HG02981 (cell line): Measurements from ENCODE around the gene ITPRIPL2.

ENCODE experiments used
- ATAC-seq: cut with Tn5 transposase; IDR thresholded peaks from one replicate; pipeline ENCODE4 v1.9.1; 2021; ENCODE audit warnings: mild to moderate bottlenecking, moderate library complexity; ENCODE audit not compliant: unreplicated experiment

ITPRIPL2 gene

GRCh38 chr16:19139436-19140091 lies 25.8 kb downstream of the ITPRIPL2 start:
- no peak for ATAC-seq

GRCh38 chr16:19140396-19140795 lies 26.6 kb downstream of the ITPRIPL2 start:
- no peak for ATAC-seq

- no peak for ATAC-seq
Observed at GRCh38 chr16:19142939-19143598, 29.3 kb downstream of the ITPRIPL2 start.

DNA sequence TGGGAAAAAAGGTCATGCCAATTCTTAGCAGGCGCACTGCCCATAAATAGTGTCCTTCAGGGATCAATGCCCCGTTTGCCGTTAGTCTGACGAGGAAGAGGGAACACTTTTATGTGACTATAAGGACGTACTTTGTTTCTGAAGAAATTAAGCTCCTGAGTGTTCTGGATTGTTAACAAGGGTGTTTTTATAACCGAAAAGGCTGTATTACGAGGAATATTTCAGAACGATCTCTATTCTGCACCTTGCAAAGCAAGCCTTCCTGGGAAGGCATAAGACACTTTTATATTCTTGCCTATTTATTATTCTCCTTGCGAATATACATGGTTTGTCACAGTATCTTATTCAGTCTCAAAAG lies 29.8 kb downstream of the ITPRIPL2 start:
- ATAC-seq: no peak

DNA sequence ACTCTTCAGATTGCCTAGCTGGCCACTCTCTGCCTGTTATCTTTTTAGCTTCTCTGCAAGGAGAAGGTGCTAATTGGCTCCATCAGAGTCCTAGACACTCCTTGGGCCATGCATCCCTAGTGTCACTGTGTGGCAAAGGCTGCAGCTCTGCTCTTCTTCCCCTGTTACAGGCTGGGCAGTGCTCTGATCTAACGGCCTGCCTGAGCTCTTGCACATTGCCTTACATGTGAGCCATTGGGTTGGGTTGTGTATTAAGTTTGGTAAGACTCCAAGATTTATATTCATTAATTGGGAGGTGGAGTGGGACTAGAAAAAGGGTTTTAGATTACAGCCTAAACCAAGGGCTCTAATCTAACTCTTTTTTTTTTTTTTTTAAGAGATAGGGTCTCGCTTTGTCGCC lies 31.2 kb downstream of the ITPRIPL2 start:
- no peak for ATAC-seq

DNA sequence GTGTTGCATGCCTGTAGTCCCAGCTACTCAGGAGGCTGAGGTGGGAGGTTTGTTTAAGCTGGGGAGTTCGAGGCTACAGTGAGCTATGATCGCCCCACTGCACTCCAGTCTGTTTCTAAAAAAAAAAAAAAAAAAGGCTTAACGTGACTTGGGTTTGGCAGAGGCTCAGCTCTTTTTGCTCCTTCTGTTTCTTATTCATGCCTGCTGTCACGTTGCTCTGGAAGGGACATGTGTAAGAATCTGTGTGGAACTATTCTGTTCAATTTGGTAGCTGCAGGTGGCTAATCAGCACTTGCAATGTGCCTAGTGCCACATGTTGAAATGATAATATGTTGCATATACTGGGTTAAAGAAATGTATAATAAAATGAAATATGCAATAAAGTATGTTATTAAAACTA lies 33.4 kb downstream of the ITPRIPL2 start:
- ATAC-seq: no peak

GRCh38 chr16:19147627-19148026 lies 33.9 kb downstream of the ITPRIPL2 start:
- ATAC-seq: no peak

DNA sequence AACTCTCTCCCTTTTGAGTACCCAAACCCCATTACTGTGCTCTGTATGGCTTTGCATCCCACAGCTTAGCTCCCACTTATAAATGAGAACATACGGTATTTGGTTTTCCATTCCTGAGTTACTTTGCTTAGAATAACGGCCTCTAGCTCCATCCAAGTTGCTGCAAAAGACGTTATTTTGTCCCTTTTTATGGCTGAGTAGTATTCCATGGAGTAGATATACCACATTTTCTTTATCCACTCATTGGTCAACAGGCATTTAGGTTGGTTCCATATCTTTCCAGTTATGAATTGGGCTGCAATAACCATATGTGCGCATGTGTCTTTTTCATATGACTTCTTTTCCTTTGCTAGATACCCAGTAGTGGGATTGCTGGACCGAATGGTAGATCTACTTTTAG lies 34.4 kb downstream of the ITPRIPL2 start:
- ATAC-seq: no peak

DNA sequence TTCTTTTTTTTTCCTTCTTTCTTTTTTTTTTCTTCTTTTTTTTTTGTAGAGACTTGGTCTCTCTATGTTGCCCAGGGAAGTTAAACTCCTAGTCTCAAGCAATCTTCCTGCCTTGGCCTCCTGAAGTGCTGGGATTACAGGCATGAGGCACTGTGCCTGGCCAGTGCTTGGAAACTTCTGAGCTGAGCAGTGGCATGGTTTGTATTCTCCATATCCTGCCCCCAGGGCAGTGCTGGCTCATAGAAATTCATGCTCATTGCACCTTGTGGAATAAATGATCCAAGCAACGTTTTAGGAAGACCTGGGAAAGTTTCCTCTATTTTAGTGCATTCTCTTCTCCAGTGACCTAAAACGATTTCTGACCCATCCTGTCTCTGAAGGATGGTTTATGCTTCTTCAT lies 37.5 kb downstream of the ITPRIPL2 start:
- ATAC-seq: no peak

DNA sequence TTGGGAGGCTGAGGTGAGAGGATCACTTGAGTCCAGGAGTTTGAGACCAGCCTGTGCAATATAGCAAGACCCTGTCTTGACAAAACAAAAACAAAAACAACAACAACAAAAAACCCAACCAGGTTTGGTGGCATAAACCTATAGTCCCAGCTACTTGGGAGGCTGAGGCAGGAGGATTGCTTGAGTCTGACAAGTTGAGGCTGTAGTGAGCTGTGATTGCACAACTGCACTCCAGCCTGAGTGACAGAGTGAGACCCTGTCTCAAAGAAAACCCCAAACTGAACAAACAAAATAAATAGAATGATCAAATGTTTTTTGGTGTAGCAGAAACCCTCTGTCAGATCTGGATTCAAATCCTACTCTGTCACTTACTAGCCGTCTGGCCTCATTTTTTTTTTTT lies 38.3 kb downstream of the ITPRIPL2 start:
- no peak for ATAC-seq

DNA sequence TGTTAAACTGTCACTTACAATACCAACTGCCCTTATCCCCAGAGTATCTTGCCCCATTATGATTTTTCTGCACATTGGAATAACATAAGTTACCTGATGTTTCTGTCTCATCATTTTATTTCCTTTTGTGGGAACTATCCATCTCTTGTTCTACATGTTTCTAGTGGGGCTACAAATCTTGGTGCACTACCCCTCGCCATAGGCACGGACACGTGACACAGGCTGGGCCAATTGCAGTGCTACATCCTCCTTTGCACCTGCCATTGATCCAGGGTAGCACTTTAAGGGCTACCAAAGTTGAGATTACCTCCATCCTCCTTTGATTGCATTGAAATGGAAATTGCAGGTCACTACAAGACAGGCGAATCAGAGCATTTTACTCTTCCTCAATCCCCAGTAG lies 40.1 kb downstream of the ITPRIPL2 start:
- no peak for ATAC-seq

DNA sequence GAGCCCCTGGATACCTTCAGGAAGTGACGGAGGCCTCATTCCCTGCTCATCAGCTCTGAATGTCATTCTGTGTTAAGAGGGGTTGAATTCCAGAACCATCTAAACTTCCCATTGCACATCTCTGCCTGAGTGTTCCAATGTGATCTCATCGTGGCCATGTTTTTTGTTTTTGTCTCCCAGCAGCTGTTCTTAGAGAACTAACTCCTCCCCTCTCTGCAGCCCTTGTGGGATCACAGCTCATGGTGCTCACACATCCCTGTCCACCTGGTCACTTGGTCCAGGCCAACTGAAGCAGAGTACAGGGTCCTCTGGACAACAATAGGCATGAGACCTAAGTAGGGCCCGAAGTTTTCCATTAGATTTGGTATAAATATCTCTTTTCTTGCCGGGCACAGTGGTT lies 48.3 kb downstream of the ITPRIPL2 start:
- no peak for ATAC-seq

- ATAC-seq: no peak
Observed at GRCh38 chr16:19163215-19163614, 49.5 kb downstream of the ITPRIPL2 start.

GRCh38 chr16:19164285-19164684 lies 50.5 kb downstream of the ITPRIPL2 start:
- no peak for ATAC-seq

DNA sequence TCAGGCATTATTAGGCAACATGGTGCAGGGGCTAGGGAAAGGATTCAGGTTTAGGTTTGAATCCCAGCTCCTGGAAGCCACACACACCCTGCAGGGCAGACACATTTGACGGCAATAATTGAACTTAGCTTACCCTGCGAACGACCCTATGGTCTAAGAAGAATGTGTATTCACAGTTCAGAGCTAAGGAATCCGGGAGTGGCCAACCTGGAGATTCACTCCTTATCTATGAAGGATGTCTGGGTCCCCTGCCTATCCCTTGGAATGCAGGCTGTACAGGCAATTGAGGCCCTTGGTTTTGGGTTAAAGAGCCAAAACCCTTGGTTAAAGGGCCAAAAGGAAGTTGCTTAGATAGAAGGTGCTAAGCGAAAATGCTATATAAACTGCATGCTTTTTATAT lies 51.3 kb downstream of the ITPRIPL2 start:
- no peak for ATAC-seq

GRCh38 chr16:19166500-19166899 lies 52.7 kb downstream of the ITPRIPL2 start:
- no peak for ATAC-seq

DNA sequence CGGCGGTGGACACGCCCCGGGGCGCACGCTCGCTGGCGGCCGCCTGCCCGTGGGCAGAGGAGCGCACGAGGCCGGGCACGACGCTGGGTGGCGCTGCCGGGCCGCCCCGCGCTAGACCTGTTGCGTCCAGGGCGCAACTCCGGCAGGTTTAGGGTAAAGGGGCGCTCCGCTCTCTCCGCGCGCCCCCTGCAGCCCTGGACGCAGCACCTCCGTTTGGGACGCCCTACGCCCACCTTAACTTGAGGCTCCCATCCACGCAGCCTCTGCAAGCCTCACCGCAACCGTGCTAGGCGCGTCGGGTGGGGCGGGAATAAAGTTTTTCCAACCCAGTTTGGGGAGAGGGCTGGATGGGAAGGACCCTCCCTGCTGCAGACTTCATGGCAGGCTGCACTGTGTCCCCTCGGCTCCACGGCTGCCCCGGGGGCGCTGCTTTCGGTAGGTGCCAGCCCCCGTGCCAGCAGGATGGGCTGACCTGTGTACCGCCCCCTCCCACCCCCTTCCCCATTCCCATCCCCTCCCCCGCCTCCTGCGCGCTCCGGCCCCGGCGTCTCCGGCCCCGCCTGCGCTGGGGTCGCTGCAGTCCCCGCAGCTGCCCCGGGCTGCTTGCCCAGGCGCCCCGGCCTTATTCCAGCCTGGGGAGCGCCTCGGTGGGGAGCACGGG lies 54.1 kb downstream of the ITPRIPL2 start, which contains the start of gene SYT17:
Gene SYT17, plus strand, starts transcription at position 531 of the 661 bp plus-strand sequence. CDS start 407 bp downstream, outside the sequence.
- peak; percentile 74 for ATAC-seq

- no peak for ATAC-seq
Observed at GRCh38 chr16:19168371-19169081, 54.8 kb downstream of the ITPRIPL2 start.

- ATAC-seq: no peak
Observed at GRCh38 chr16:19169082-19169639, 55.4 kb downstream of the ITPRIPL2 start.

GRCh38 chr16:19170043-19170655 lies 56.4 kb downstream of the ITPRIPL2 start:
- ATAC-seq: no peak
